Spinal cord (tissue), 10 donors: ENCODE data around the gene ZNF180. TPM values are rescaled to one million over a fixed set of nuclear protein-coding genes. Genes with fewer than 3 reads are reported as not detected.

Experiments
- DNase-seq, 6 donors: peaks; one replicate each; pipeline versions ENCODE4 v3.0.0 to v3.0.0-alpha.2; 2013 to 2015; ENCODE audit warnings: low spot score in 6 of 6, low read depth in 4 of 6
- H3K27ac ChIP-seq: one replicate; pipeline ENCODE4 v1.5.1; 2013; ENCODE audit warnings: low read depth, low read length, control low read depth
- H3K27me3 ChIP-seq: one replicate; pipeline ENCODE4 v1.6.1; 2013; ENCODE audit warnings: low read length; ENCODE audit not compliant: control insufficient read depth, insufficient read depth
- H3K36me3 ChIP-seq: one replicate; pipeline ENCODE4 v1.6.1; 2013; ENCODE audit warnings: low read length; ENCODE audit not compliant: control insufficient read depth, insufficient read depth
- H3K4me1 ChIP-seq: one replicate; pipeline ENCODE4 v1.6.1; 2013; ENCODE audit warnings: low read length; ENCODE audit not compliant: control insufficient read depth, insufficient read depth
- H3K4me3 ChIP-seq: one replicate; pipeline ENCODE4 v1.5.1; 2013; ENCODE audit warnings: low read depth, low read length, control low read depth
- H3K9me3 ChIP-seq: one replicate; pipeline ENCODE4 v1.6.1; 2013; ENCODE audit warnings: low read length; ENCODE audit not compliant: control insufficient read depth, insufficient read depth
- WGBS: methylation state at CpG from one replicate; pipeline ENCODE4 v1.1.5; 2013; ENCODE audit warnings: missing lambda C conversion rate; ENCODE audit not compliant: insufficient coverage; 5-methylcytosine and 5-hydroxymethylcytosine counted together
- polyA plus RNA-seq, 2 donors: library from polyadenylated mRNA; unstranded; fragments of 120-200 nt; gene quantifications; one replicate each; pipeline ENCODE4 v1.2.1, GENCODE V29; 2013; ENCODE audit not compliant: insufficient read length in 2 of 2
- total RNA-seq, 2 donors: library from RNA; depleted of rRNA in 1 of 2; stranded (reverse); fragments of 120-200 nt in 1 of 2; fragments of >200 nt in 1 of 2; gene quantifications; one replicate each; pipeline versions ENCODE4 v1.2.3 to v1.2.4, GENCODE V29; 2013 to 2014
- donor health status: healthy.

The ZNF180 gene
- total and polyA plus RNA-seq, 4 donors = 9.0 to 15.8 (median 14.0) TPM

- no peak overlapping the region for H3K27ac ChIP-seq
- no peak for DNase-seq
- no peaks in the 10 kb centered on the region for H3K27me3 ChIP-seq
- no peak overlapping the region for H3K4me3 ChIP-seq
- no peaks in the 10 kb centered on the region for H3K4me1 ChIP-seq
- WGBS = 77% methylated on average over 5 of the region's 5 CpGs
- no peaks in the 10 kb centered on the region for H3K9me3 ChIP-seq
- no peaks in the 10 kb centered on the region for H3K36me3 ChIP-seq
These were observed 32.5 kb upstream of the ZNF180 start for GRCh38 chr19:44532819-44533218.

DNA sequence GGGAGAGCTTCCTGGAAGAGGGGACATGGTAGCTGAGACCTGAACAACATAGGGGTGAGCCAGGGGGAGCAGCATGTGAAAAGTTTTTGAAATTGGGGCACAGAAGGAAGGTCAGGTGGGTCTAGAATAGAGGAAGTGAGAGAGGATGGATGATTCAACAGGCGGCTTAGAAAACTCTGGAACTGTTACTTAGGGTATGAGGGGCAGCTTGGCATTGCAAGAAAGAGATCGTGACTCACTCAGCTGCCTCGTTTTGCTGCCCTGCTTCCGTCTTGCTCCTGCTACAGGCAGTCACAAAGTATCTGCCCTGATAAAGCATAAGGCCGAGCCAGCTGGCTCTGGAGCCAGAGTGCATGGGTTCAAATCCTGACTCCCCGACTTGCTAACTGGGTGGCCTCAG, 30.5 kb upstream of the ZNF180 start:
- Histone ChIP-seq H3K4me3 (no peak overlapping the region), H3K27ac (no peak overlapping the region), H3K9me3 (no peaks in the 10 kb centered on the region), H3K4me1 (no peaks in the 10 kb centered on the region), H3K27me3 (no peaks in the 10 kb centered on the region), H3K36me3 (no peaks in the 10 kb centered on the region)
- 66% methylated on average over 6 of the region's 6 CpGs for WGBS
- no peak for DNase-seq

DNA sequence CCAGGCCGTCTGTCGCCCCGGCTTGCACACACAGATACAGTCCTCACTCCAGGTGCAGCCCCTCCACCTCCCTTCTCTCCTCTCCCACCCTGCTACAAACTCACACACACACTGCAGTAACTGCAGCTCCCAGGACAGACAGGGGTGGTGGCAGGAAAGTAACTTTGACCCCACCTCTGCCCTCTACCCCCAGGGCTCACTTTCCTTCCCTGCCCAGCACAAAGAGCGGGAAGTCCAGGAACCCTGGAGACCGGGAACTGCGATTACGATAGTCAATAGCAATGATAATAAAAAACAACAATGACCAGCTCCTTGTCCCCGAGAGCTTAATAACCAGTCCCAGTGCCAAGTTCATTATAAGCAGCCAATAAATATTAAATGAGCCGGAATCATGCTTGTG, 29.2 kb upstream of the ZNF180 start, which contains the start of gene CEACAM20:
Gene CEACAM20, minus strand, starts transcription at position 140 of the 400 bp plus-strand sequence. CDS start 166 bp downstream, outside the sequence.
- 57% methylated on average over 7 of the region's 9 CpGs for WGBS
- DNase-seq = no peak

GRCh38 chr19:44527554-44527953, 27.2 kb upstream of the ZNF180 start:
- H3K36me3 ChIP-seq = no peaks in the 10 kb centered on the region
- H3K4me3 ChIP-seq = no peak overlapping the region
- H3K9me3 ChIP-seq = no peaks in the 10 kb centered on the region
- no peaks in the 10 kb centered on the region for H3K4me1 ChIP-seq
- WGBS = 82% methylated on average over 7 of the region's 7 CpGs
- no peak for DNase-seq
- no peaks in the 10 kb centered on the region for H3K27me3 ChIP-seq
- no peak overlapping the region for H3K27ac ChIP-seq

More for the DNA sequence above, 29.2 kb upstream of the ZNF180 start, which contains the start of gene CEACAM20:
- Histone ChIP-seq H3K9me3 (no peaks in the 10 kb centered on the region), H3K4me1 (no peaks in the 10 kb centered on the region), H3K27me3 (no peaks in the 10 kb centered on the region), H3K27ac (no peak within 1 kb of the TSS), H3K36me3 (no peaks in the 10 kb centered on the region), H3K4me3 (no peak within 1 kb of the TSS)

- Histone ChIP-seq H3K4me3 (no peak overlapping the region), H3K4me1 (no peaks in the 10 kb centered on the region), H3K36me3 (no peaks in the 10 kb centered on the region), H3K27me3 (no peaks in the 10 kb centered on the region), H3K27ac (no peak overlapping the region), H3K9me3 (no peaks in the 10 kb centered on the region)
- no peak for DNase-seq
- 43% methylated on average over 4 of the region's 4 CpGs for WGBS
These were observed 25.6 kb upstream of the ZNF180 start for GRCh38 chr19:44525721-44526430.

DNA sequence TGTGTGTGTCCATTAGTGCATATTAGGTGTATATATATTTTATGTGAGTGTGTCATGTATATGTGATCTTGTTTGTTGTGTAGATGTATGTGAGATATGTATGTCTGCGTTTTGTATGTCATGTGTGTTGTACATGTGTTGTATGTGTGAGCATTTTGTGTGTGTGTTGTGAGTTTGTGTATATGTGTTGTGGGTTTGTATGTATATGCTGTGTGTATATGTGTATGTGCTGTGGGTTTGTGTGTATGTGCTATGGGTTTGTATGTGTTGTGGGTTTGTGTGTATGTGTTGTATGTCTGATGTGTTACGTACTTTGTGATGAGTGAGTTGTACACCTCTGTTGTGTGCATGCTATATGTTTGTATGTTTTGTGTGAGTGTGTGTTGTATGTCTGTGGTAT, 21.0 kb upstream of the ZNF180 start:
- Histone ChIP-seq H3K36me3 (no peaks in the 10 kb centered on the region), H3K27me3 (no peaks in the 10 kb centered on the region), H3K9me3 (no peaks in the 10 kb centered on the region), H3K27ac (no peak overlapping the region), H3K4me3 (no peak overlapping the region), H3K4me1 (no peaks in the 10 kb centered on the region)
- WGBS = 82% methylated on average over 2 of the region's 2 CpGs
- DNase-seq = no peak

- Histone ChIP-seq H3K27me3 (peaks cover 4% of the 10 kb centered on the region), H3K4me1 (no peaks in the 10 kb centered on the region), H3K36me3 (no peaks in the 10 kb centered on the region), H3K9me3 (no peaks in the 10 kb centered on the region), H3K4me3 (no peak overlapping the region), H3K27ac (no peak overlapping the region)
- DNase-seq = no peak
- 66% methylated on average over 5 of the region's 7 CpGs for WGBS
These were observed 16.8 kb upstream of the ZNF180 start for GRCh38 chr19:44517146-44517545.

DNA sequence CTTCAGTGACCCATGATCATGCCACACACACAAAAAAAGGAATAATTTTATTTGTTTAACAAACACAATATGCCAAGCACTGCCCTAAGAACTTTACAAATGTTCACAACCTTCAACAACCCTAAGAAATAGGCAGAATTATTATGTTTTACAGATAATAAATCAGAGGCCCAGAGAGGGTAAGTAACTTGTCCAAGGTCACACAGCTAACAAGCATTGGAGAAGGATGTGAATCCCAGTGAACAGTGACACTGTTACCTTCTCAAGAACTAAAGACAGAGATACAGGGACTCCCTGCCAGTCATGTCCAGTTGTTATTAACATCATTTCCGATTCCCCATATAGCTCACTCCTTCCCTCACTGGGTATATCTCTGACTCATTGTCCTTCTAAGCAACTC, 15.6 kb upstream of the ZNF180 start:
- Histone ChIP-seq H3K27me3 (peaks cover 9% of the 10 kb centered on the region), H3K4me3 (no peak overlapping the region), H3K4me1 (no peaks in the 10 kb centered on the region), H3K27ac (no peak overlapping the region), H3K36me3 (no peaks in the 10 kb centered on the region), H3K9me3 (no peaks in the 10 kb centered on the region)
- no peak for DNase-seq
- WGBS = 100% methylated on average over 1 of the region's 1 CpG

DNA sequence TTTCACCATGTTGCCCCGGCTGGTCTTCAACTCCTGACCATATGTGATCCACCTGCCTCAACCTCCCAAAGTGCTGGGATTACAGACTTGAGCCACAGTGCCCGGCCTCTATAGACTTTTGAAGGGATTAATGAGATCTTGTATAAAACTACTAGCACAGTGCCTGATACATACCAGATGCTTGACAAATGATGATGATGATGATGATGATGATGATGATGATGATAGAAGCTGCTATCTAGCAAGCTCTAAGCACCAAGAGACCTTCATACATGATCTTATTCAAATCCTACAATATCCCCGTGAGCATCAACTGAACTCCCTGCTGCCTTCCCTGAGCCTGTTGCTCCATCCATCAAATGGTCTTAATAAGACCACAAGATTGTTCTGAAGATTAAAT, 14.7 kb upstream of the ZNF180 start:
- Histone ChIP-seq H3K9me3 (no peaks in the 10 kb centered on the region), H3K27me3 (peaks cover 9% of the 10 kb centered on the region), H3K4me3 (no peak overlapping the region), H3K27ac (no peak overlapping the region), H3K36me3 (no peaks in the 10 kb centered on the region), H3K4me1 (no peaks in the 10 kb centered on the region)
- WGBS = no CpG with 5 or more reads among the region's 3 CpGs
- DNase-seq = no peak
